Activated CD8-positive, alpha-beta memory T cell treated with anti-CD3 and anti-CD28 coated beads, Interleukin-2, amount 50 U/mL, for 1 hour (primary cell): ENCODE data around the gene TAGAP.

ENCODE experiments used
- DNase-seq: peaks from one replicate; pipeline ENCODE4 v3.0.0-alpha.2; 2020; ENCODE audit errors: extremely low read depth

Gene TAGAP

GRCh38 chr6:159044899-159045727, at the start of gene TAGAP:
TSS of gene TAGAP (minus strand) at chr6:159044991. CDS start at chr6:159044146, 845 bp downstream.
- DNase-seq, result peak; percentile 89

- DNase-seq, result no peak
These were observed 49.0 kb upstream of the TAGAP start for GRCh38 chr6:159093609-159094443.

- DNase-seq, result no peak
These were observed 47.8 kb upstream of the TAGAP start for GRCh38 chr6:159092631-159093030.

GRCh38 chr6:159090530-159091480, 46.0 kb upstream of the TAGAP start:
- no peak for DNase-seq

- DNase-seq, result no peak
These were observed 45.1 kb upstream of the TAGAP start for GRCh38 chr6:159089909-159090308.

- DNase-seq, result no peak
These were observed 44.7 kb upstream of the TAGAP start for GRCh38 chr6:159089443-159089842.

- no peak for DNase-seq
These were observed 41.3 kb upstream of the TAGAP start for GRCh38 chr6:159086033-159086618.

- DNase-seq, result no peak
These were observed 40.7 kb upstream of the TAGAP start for GRCh38 chr6:159085396-159085895.

GRCh38 chr6:159084493-159085091, 39.8 kb upstream of the TAGAP start:
- no peak for DNase-seq

GRCh38 chr6:159083146-159083545, 38.4 kb upstream of the TAGAP start:
- no peak for DNase-seq

GRCh38 chr6:159082039-159082815, 37.4 kb upstream of the TAGAP start:
- no peak for DNase-seq

GRCh38 chr6:159080217-159080976, 35.6 kb upstream of the TAGAP start:
- no peak for DNase-seq

GRCh38 chr6:159079367-159079766, 34.6 kb upstream of the TAGAP start:
- DNase-seq, result no peak

GRCh38 chr6:159077123-159077522, 32.3 kb upstream of the TAGAP start:
- peak; percentile 14 for DNase-seq

GRCh38 chr6:159075506-159076228, 30.9 kb upstream of the TAGAP start:
- DNase-seq, result no peak

- no peak for DNase-seq
These were observed 30.1 kb upstream of the TAGAP start for GRCh38 chr6:159074876-159075275.

- no peak for DNase-seq
These were observed 29.4 kb upstream of the TAGAP start for GRCh38 chr6:159074120-159074684.
